22Rv1 (cell line): Measurements from ENCODE around the gene GJD2.

ENCODE experiments used
- CTCF ChIP-seq: fragments of 450-650 bp; IDR thresholded peaks from 2 replicates; pipeline ENCODE4 v1.5.1; 2017; ENCODE audit warnings: mild to moderate bottlenecking
- ZFX ChIP-seq: fragments of 450-650 bp; IDR thresholded peaks from 2 replicates; pipeline ENCODE4 v1.6.1; 2017; ENCODE audit warnings: antibody characterized with exemption, borderline replicate concordance

DNA sequence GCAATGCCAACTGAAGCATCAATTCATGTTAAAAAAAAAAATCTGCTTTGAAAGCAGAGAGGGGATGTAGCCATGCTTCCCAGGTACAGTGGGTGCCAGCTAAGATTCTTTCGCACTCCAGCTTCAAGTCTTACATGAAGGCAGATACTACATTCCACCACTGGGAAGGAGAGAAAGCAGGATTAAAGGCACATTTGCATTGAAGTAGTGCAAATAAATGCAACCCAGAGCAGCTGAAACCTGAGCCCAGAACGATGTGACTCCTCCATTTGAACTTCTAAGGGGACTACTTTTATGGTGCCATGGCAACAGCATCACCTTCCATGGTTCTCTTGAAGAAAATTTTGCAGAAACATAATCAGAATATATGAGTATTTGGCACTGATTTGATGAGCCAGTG lies 19.1 kb upstream of the GJD2 start:
- TF ChIP-seq CTCF, result no peak
- no peak for TF ChIP-seq ZFX
